Measurements from ENCODE around the gene BRD7. TPM values are rescaled to one million over a fixed set of nuclear protein-coding genes. Genes with fewer than 3 reads are reported as not detected.

BRD7 gene
- total and polyA plus RNA-seq, 11 donors, result 29.8 to 49.7 (median 43.7) TPM

DNA sequence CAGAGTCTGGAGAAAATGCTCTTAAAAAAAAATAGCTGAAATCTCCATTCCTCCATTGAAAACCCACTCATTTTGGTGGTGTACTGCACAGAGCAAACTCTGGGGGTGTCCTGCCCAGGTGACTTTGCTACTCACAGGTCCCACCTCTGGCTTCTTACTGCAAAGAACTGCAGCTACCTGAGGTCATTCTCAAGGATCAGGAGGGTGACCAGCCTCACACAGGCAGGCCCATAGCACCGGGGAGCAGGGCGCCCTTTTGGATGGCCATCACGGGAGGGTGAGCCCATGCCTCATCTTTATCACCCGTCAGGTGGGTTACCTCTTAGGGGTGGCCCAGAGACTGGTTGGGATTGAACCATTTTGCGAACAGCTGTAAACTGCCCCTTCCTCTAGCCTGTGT is 32.6 kb upstream of the BRD7 start:
- ATAC-seq, result no peak
- Histone ChIP-seq H3K27ac (no peak overlapping the region), H3K27me3 (peaks cover 0 to 3% (median 0%) of the 10 kb centered on the region in 9 donors), H3K36me3 (no peaks in the 10 kb centered on the region), H3K9me3 (no peaks in the 10 kb centered on the region), H3K4me1 (peaks cover 0 to 6% (median 0%) of the 10 kb centered on the region in 12 donors), H3K4me3 (no peak overlapping the region)
- TF ChIP-seq, protein P1, sequence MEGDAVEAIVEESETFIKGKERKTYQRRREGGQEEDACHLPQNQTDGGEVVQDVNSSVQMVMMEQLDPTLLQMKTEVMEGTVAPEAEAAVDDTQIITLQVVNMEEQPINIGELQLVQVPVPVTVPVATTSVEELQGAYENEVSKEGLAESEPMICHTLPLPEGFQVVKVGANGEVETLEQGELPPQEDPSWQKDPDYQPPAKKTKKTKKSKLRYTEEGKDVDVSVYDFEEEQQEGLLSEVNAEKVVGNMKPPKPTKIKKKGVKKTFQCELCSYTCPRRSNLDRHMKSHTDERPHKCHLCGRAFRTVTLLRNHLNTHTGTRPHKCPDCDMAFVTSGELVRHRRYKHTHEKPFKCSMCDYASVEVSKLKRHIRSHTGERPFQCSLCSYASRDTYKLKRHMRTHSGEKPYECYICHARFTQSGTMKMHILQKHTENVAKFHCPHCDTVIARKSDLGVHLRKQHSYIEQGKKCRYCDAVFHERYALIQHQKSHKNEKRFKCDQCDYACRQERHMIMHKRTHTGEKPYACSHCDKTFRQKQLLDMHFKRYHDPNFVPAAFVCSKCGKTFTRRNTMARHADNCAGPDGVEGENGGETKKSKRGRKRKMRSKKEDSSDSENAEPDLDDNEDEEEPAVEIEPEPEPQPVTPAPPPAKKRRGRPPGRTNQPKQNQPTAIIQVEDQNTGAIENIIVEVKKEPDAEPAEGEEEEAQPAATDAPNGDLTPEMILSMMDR (IDR thresholded peaks at IDR 0.05), result no peak
- TF ChIP-seq POLR2A (IDR thresholded peaks at IDR 0.05), result no peak
- intact Hi-C loops (cut with DNase I), result no loop called here
- no peak for DNase-seq
- 72 to 95% (median 83%) methylated on average over 5 of the region's 5 CpGs for WGBS, 4 donors

DNA sequence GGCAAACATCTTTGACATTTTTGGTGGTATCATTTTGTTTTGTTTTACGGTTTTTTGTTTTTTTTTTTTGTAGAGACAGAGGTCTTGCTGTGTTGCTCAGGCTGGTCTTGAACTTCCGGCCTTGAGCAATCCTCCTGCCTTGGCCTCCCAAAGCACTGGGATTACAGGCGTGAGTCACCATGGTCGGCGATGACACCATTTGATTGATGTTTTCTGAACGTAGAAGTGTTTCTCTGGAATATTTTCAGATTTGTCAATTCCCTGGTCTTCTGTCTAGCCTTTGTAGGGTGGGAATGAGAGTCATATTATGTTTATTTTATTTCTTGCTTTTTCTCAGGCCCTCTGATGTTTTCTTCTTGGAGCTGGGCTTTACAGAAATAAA is 32.2 kb upstream of the BRD7 start:
- ATAC-seq, result no peak
- WGBS, 4 donors, result 84 to 89% (median 88%) methylated on average over 6 of the region's 6 CpGs
- peaks cover 0 to 6% (median 0%) of the 10 kb centered on the region in 12 donors for H3K4me1 ChIP-seq
- DNase-seq, result no peak
- no peak overlapping the region for H3K4me3 ChIP-seq
- peaks cover 0 to 3% (median 0%) of the 10 kb centered on the region in 9 donors for H3K27me3 ChIP-seq
- TF ChIP-seq, protein P1 (IDR thresholded peaks at IDR 0.05), result no peak
- no peak for TF ChIP-seq POLR2A (IDR thresholded peaks at IDR 0.05)
- no peaks in the 10 kb centered on the region for H3K36me3 ChIP-seq
- intact Hi-C loops (cut with DNase I), result no loop called here
- no peaks in the 10 kb centered on the region for H3K9me3 ChIP-seq
- H3K27ac ChIP-seq, result no peak overlapping the region

- intact Hi-C loops (cut with DNase I), result no loop called here
Measured at GRCh38 chr16:50400312-50400966, 31.7 kb upstream of the BRD7 start.

DNA sequence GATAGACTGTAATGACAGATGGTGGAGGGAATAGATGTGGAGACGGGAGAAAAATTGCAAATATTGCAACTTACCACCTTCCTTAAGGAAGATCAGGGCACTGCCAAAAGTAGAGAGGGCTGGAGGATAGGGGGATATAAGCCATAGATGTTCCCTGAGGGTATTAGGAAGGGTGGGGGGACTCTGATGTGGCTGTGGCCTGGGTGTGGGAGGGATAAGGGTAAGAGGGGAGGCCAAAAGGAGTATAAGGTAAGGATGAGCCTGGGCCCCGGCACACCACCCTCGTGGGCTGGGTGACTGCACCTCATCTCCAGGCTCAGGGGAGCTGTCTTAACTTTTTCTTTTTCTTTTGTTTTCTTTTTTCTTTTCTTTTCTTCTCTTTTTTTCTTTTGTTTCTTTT is 30.6 kb upstream of the BRD7 start:
- WGBS, 4 donors, result 72 to 83% (median 76%) methylated on average over 3 of the region's 3 CpGs
- DNase-seq (no peak), ATAC-seq (no peak)
- no peaks in the 10 kb centered on the region for H3K36me3 ChIP-seq
- H3K27ac ChIP-seq, result no peak overlapping the region
- no peaks in the 10 kb centered on the region for H3K9me3 ChIP-seq
- no peak for TF ChIP-seq POLR2A (IDR thresholded peaks at IDR 0.05)
- TF ChIP-seq, protein P1 (IDR thresholded peaks at IDR 0.05), result no peak
- H3K4me3 ChIP-seq, result no peak overlapping the region
- H3K4me1 ChIP-seq, result peaks cover 0 to 6% (median 0%) of the 10 kb centered on the region in 12 donors
- intact Hi-C loops (cut with DNase I), result no loop called here
- no peaks in the 10 kb centered on the region for H3K27me3 ChIP-seq

More at GRCh38 chr16:50400312-50400966, 31.7 kb upstream of the BRD7 start:
- DNase-seq (no peak), ATAC-seq (no peak)
- Histone ChIP-seq H3K4me1 (peaks cover 0 to 6% (median 0%) of the 10 kb centered on the region in 12 donors), H3K27me3 (peaks cover 0 to 2% (median 0%) of the 10 kb centered on the region in 9 donors), H3K36me3 (no peaks in the 10 kb centered on the region), H3K4me3 (no peak overlapping the region), H3K9me3 (no peaks in the 10 kb centered on the region), H3K27ac (no peak overlapping the region)
- TF ChIP-seq, protein P1 (IDR thresholded peaks at IDR 0.05), result no peak
- 80 to 90% (median 89%) methylated on average over 8 of the region's 8 CpGs for WGBS, 4 donors

Measured in heart left ventricle (tissue), 16 donors.